ENCODE results near the gene VGLL3. TPM values are rescaled to one million over a fixed set of nuclear protein-coding genes. Genes with fewer than 3 reads are reported as not detected.

VGLL3 gene
- total RNA-seq, 1 experiment from 2014 or later: 0.10 TPM

DNA sequence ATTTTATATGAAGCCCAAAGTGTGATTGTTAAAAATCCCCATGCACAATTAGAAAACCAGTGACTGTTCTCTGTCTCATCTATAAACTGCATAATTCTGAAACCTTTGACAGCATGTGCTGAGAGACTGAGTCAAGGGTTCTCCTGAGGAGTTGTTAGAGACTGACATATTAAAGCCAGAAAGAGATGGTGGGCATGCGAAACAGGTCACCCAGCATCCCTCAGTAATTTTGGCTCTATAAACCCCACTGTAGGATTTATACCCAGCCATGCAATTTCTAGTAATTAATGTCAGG is 3.6 kb downstream of the VGLL3 start (continued):
- TF ChIP-seq SRF (IDR thresholded peaks at IDR 0.05; ENCODE audit: low read depth): no peak
- no peak for TF ChIP-seq RAD21 (IDR thresholded peaks at IDR 0.05; ENCODE audit: low read depth)
- TF ChIP-seq, protein P1, sequence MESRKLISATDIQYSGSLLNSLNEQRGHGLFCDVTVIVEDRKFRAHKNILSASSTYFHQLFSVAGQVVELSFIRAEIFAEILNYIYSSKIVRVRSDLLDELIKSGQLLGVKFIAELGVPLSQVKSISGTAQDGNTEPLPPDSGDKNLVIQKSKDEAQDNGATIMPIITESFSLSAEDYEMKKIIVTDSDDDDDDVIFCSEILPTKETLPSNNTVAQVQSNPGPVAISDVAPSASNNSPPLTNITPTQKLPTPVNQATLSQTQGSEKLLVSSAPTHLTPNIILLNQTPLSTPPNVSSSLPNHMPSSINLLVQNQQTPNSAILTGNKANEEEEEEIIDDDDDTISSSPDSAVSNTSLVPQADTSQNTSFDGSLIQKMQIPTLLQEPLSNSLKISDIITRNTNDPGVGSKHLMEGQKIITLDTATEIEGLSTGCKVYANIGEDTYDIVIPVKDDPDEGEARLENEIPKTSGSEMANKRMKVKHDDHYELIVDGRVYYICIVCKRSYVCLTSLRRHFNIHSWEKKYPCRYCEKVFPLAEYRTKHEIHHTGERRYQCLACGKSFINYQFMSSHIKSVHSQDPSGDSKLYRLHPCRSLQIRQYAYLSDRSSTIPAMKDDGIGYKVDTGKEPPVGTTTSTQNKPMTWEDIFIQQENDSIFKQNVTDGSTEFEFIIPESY (IDR thresholded peaks at IDR 0.05; ENCODE audit: extremely low read depth, insufficient replicate concordance, low read length): no peak
- TF ChIP-seq POLR2A (IDR thresholded peaks at IDR 0.05; ENCODE audit: borderline replicate concordance, extremely low read depth, insufficient read depth, insufficient read length): no peak
- no peak for TF ChIP-seq SP1 (IDR thresholded peaks at IDR 0.05; ENCODE audit: low read depth)

DNA sequence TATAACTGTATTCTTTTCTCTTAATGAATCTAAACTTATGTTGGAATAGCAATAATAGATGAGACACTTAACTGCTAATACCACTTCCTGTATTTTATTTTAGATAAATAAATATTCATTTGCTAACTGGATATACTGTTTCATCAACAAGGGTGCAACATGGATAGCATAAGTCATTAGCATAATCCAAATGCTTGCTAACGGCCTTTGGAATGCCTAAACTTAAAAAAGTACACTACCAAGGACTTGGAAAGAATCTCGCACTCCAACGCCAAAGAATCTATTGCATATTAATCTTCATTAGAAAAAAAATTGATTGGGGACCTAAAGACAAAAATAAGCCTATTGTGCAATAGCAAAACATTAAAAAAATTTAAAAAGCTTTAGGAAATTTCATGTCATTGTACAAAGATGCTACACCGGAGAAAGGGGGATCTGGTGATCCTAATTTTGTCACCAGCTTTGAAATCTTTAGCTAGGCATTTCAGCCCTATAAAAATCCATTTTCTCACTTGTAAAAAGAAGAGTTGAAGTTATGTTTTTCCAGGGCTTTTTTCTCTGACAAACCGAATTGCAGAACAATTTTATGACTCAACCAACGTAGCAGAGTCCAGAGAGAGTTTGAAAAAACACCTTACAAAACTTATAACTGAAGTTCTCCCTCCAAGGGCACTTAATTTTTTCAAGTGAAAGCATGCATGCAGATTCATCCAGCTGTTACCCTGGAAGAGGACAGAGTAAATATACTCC is 4.1 kb downstream of the VGLL3 start:
- Histone ChIP-seq H3K9me2 (ENCODE audit: insufficient read depth) (no peaks in the 10 kb centered on the region), H3K36me3 (ENCODE audit: control insufficient read depth in 1 of 2, insufficient read depth in 2 of 2, low read length in 2 of 2) (no peaks in the 10 kb centered on the region), H3K4me1 (ENCODE audit: control insufficient read depth in 1 of 2, insufficient read depth in 2 of 2, low read length in 2 of 2) (peaks cover 6 to 22% of the 10 kb centered on the region in 2 experiments; a peak in 3 of 4 replicates), H3K27ac (ENCODE audit: low read depth, low read length) (no peak overlapping the region), H3K9ac (ENCODE audit: low read length) (no peak overlapping the region), H2AFZ (ENCODE audit: low read depth, low read length, poor library complexity, severe bottlenecking) (no peak overlapping the region), H3K9me3 (ENCODE audit: control insufficient read depth in 1 of 2, insufficient read depth in 1 of 2, low read depth in 1 of 2, low read length in 2 of 2) (no peaks in the 10 kb centered on the region), H3K27me3 (ENCODE audit: insufficient read depth, low read length) (peaks cover 5% of the 10 kb centered on the region; the same call in 1 of the 2 replicates), H3K4me3 (replicated peaks in 1 of 2; ENCODE audit: low read depth in 1 of 2, low read length in 2 of 2) (no peak overlapping the region), H3K79me2 (ENCODE audit: insufficient read depth, low read length) (no peaks in the 10 kb centered on the region), H3K4me2 (ENCODE audit: low read length) (no peak overlapping the region), H4K20me1 (ENCODE audit: insufficient read depth) (no peaks in the 10 kb centered on the region)
- intact Hi-C loops (cut with micrococcal nuclease): no loop called here
- TF ChIP-seq JUND (IDR thresholded peaks at IDR 0.05) (no peak), RAD21 (IDR thresholded peaks at IDR 0.05; ENCODE audit: low read depth) (no peak), TCF7L2 (IDR thresholded peaks at IDR 0.05; ENCODE audit: borderline replicate concordance, extremely low read depth, insufficient read depth, insufficient read length) (no peak), EGR1 (IDR thresholded peaks at IDR 0.05; ENCODE audit: low read depth) (no peak), ZNF274 (IDR thresholded peaks at IDR 0.05; ENCODE audit: low read depth, low read length) (no peak), CBX3 (IDR thresholded peaks at IDR 0.05; ENCODE audit: low read depth) (no peak)
- TF ChIP-seq, protein P2, sequence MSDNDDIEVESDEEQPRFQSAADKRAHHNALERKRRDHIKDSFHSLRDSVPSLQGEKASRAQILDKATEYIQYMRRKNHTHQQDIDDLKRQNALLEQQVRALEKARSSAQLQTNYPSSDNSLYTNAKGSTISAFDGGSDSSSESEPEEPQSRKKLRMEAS (IDR thresholded peaks at IDR 0.05): no peak
- ChIA-PET POLR2A (no interaction called here), CTCF (no interaction called here), RAD21 (ENCODE audit: low non-redundant PET in 1 of 2, low total read pairs in 2 of 2, uncharacterized antibody in 2 of 2, unreplicated experiment in 2 of 2) (no interaction called here)
- DNase-seq (ENCODE audit: low read depth, low spot score): no peak
- BruUV-seq (replicated peaks): no TSS peak
- no peak for ATAC-seq
